Cardiac muscle cell (in vitro differentiated cells and primary cell): Measurements from ENCODE around the gene ATG101. TPM values are rescaled to one million over a fixed set of nuclear protein-coding genes. Genes with fewer than 3 reads are reported as not detected.

Experiments
- DNase-seq, 2 donors: peaks; one replicate each; pipeline versions ENCODE4 v3.0.0 to v3.0.0-alpha.2; 2010 to 2017; ENCODE audit warnings: low read depth in 1 of 2, low spot score in 1 of 2
- H3K27ac ChIP-seq: fragments of 200-600 bp; sonication (generic); 2 replicates; pipeline ENCODE4 v1.5.1; 2016
- H3K27me3 ChIP-seq: fragments of 200-600 bp; sonication (generic); 2 replicates; pipeline ENCODE4 v1.6.0; 2016; ENCODE audit warnings: control low read depth
- H3K36me3 ChIP-seq: fragments of 200-600 bp; sonication (generic); 2 replicates; pipeline ENCODE4 v1.5.1; 2016; ENCODE audit warnings: control low read depth
- H3K4me1 ChIP-seq: fragments of 200-600 bp; sonication (generic); 2 replicates; pipeline ENCODE4 v1.8.1; 2017; ENCODE audit warnings: low read depth, mild to moderate bottlenecking, mixed run types
- H3K4me3 ChIP-seq: fragments of 200-600 bp; sonication (generic); 2 replicates; pipeline ENCODE4 v1.5.1; 2016; ENCODE audit warnings: mild to moderate bottlenecking
- H3K9me3 ChIP-seq: fragments of 200-600 bp; sonication (generic); 2 replicates; pipeline ENCODE4 v1.5.1; 2017; ENCODE audit warnings: low read depth, mild to moderate bottlenecking, control low read depth
- polyA plus RNA-seq: library from polyadenylated mRNA; unstranded; fragments of >200 nt; fragmentation: Nextera tagmentation; extraction: Ambion mirVana; gene quantifications from 2 replicates; pipeline ENCODE4 v1.2.1, GENCODE V29; 2016
- total RNA-seq: library from RNA; depleted of rRNA; stranded (reverse); fragments of >200 nt; gene quantifications from 2 replicates; pipeline ENCODE4 v1.2.3, GENCODE V29; 2016
- TF ChIP-seq, protein P1 (sequence below): IDR thresholded peaks from 2 replicates; pipeline ENCODE4 v1.5.1; 2012; ENCODE audit warnings: low read depth, mild to moderate bottlenecking, low read length

The ATG101 gene
- total and polyA plus RNA-seq, 2 experiments from 2014 or later = 36.6 to 37.4 TPM

- no peak overlapping the region for H3K4me3 ChIP-seq
- TF ChIP-seq, protein P1, sequence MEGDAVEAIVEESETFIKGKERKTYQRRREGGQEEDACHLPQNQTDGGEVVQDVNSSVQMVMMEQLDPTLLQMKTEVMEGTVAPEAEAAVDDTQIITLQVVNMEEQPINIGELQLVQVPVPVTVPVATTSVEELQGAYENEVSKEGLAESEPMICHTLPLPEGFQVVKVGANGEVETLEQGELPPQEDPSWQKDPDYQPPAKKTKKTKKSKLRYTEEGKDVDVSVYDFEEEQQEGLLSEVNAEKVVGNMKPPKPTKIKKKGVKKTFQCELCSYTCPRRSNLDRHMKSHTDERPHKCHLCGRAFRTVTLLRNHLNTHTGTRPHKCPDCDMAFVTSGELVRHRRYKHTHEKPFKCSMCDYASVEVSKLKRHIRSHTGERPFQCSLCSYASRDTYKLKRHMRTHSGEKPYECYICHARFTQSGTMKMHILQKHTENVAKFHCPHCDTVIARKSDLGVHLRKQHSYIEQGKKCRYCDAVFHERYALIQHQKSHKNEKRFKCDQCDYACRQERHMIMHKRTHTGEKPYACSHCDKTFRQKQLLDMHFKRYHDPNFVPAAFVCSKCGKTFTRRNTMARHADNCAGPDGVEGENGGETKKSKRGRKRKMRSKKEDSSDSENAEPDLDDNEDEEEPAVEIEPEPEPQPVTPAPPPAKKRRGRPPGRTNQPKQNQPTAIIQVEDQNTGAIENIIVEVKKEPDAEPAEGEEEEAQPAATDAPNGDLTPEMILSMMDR = peak; percentile 77
- peaks cover under 1% of the 10 kb centered on the region for H3K27me3 ChIP-seq
- no peaks in the 10 kb centered on the region for H3K4me1 ChIP-seq
- H3K27ac ChIP-seq = no peak overlapping the region
- H3K36me3 ChIP-seq = no peaks in the 10 kb centered on the region
- peak; percentile 68 to 81 for DNase-seq
- H3K9me3 ChIP-seq = no peaks in the 10 kb centered on the region
Observed at GRCh38 chr12:52121824-52122539, 52.2 kb downstream of the ATG101 start.

DNA sequence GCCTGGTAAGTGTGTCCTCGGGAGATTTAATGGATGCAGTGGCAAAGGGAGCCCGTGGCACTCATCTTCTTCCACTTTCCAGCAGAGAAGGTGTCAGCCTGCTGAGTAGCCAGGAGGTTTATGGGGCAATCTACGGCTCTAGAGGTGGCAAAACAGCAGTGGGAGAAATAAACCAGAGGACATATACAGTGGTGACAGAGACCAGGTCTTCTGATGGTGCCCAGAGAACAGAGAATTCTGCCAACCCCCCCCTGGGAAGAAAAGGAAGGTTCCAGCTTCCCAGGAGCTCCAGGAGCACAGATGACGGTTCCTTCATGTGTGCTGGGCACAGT is 52.7 kb downstream of the ATG101 start:
- no peaks in the 10 kb centered on the region for H3K4me1 ChIP-seq
- H3K36me3 ChIP-seq = no peaks in the 10 kb centered on the region
- H3K27me3 ChIP-seq = no peaks in the 10 kb centered on the region
- TF ChIP-seq, protein P1 = no peak
- no peaks in the 10 kb centered on the region for H3K9me3 ChIP-seq
- no peak overlapping the region for H3K27ac ChIP-seq
- DNase-seq = no peak
- no peak overlapping the region for H3K4me3 ChIP-seq

GRCh38 chr12:52122904-52123303 is 53.1 kb downstream of the ATG101 start:
- Histone ChIP-seq H3K36me3 (no peaks in the 10 kb centered on the region), H3K27me3 (no peaks in the 10 kb centered on the region), H3K4me1 (no peaks in the 10 kb centered on the region), H3K9me3 (no peaks in the 10 kb centered on the region), H3K27ac (no peak overlapping the region), H3K4me3 (no peak overlapping the region)
- no peak for DNase-seq
- TF ChIP-seq, protein P1 = no peak

GRCh38 chr12:52123487-52124186 is 53.9 kb downstream of the ATG101 start:
- no peaks in the 10 kb centered on the region for H3K27me3 ChIP-seq
- H3K36me3 ChIP-seq = no peaks in the 10 kb centered on the region
- H3K4me1 ChIP-seq = no peaks in the 10 kb centered on the region
- TF ChIP-seq, protein P1 = no peak
- DNase-seq = no peak
- no peak overlapping the region for H3K27ac ChIP-seq
- H3K9me3 ChIP-seq = no peaks in the 10 kb centered on the region
- no peak overlapping the region for H3K4me3 ChIP-seq

GRCh38 chr12:52125476-52125900 is 55.7 kb downstream of the ATG101 start:
- Histone ChIP-seq H3K36me3 (no peaks in the 10 kb centered on the region), H3K4me3 (no peak overlapping the region), H3K27ac (no peak overlapping the region), H3K27me3 (no peaks in the 10 kb centered on the region), H3K9me3 (no peaks in the 10 kb centered on the region), H3K4me1 (no peaks in the 10 kb centered on the region)
- no peak for DNase-seq
- TF ChIP-seq, protein P1 = no peak
